ENCODE data around the gene UCKL1.

Gene UCKL1

GRCh38 chr20:63955827-63956663, at the start of gene UCKL1:
TSS of gene UCKL1 (minus strand) at chr20:63956416. CDS start at chr20:63956372, 44 bp downstream.
- TF ChIP-seq, protein P1, sequence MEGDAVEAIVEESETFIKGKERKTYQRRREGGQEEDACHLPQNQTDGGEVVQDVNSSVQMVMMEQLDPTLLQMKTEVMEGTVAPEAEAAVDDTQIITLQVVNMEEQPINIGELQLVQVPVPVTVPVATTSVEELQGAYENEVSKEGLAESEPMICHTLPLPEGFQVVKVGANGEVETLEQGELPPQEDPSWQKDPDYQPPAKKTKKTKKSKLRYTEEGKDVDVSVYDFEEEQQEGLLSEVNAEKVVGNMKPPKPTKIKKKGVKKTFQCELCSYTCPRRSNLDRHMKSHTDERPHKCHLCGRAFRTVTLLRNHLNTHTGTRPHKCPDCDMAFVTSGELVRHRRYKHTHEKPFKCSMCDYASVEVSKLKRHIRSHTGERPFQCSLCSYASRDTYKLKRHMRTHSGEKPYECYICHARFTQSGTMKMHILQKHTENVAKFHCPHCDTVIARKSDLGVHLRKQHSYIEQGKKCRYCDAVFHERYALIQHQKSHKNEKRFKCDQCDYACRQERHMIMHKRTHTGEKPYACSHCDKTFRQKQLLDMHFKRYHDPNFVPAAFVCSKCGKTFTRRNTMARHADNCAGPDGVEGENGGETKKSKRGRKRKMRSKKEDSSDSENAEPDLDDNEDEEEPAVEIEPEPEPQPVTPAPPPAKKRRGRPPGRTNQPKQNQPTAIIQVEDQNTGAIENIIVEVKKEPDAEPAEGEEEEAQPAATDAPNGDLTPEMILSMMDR (IDR thresholded peaks at IDR 0.05; ENCODE audit: control insufficient read depth, insufficient read depth, low read depth, low read length, missing control alignments), result no peak
- peak within 1 kb of the TSS; percentile 82 for H3K4me3 ChIP-seq (ENCODE audit: control insufficient read depth, low read depth, low read length)
- DNase-seq (ENCODE audit: low read depth), result peak; percentile 58

DNA sequence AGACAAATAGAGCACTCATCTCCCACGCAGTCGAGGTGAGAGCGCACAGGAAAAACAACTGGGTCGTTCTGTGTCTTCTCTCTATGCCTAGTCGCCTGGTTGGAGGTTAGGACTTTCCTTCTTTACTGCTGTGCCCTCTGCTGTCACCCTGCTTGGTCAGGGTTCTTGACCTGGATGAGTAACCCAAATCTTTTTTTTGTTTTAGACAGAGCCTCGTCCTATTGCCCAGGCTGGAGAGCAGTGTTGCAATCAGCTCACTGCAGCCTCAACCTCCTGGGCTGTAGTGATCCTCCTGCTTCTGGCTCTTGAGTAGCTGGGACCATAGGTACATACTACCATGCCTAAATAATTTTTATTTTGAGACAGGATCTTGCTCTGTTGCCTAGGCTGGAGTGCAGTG, 49.2 kb upstream of the UCKL1 start:
- TF ChIP-seq, protein P1 (IDR thresholded peaks at IDR 0.05; ENCODE audit: control insufficient read depth, insufficient read depth, low read depth, low read length, missing control alignments), result no peak
- DNase-seq (ENCODE audit: low read depth), result no peak
- no peak overlapping the region for H3K4me3 ChIP-seq (ENCODE audit: control insufficient read depth, low read depth, low read length)

- TF ChIP-seq, protein P1 (IDR thresholded peaks at IDR 0.05; ENCODE audit: control insufficient read depth, insufficient read depth, low read depth, low read length, missing control alignments), result no peak
- DNase-seq (ENCODE audit: low read depth), result no peak
- H3K4me3 ChIP-seq (ENCODE audit: control insufficient read depth, low read depth, low read length), result no peak overlapping the region
These were observed 47.9 kb upstream of the UCKL1 start for GRCh38 chr20:64003960-64004725.

- TF ChIP-seq, protein P1 (IDR thresholded peaks at IDR 0.05; ENCODE audit: control insufficient read depth, insufficient read depth, low read depth, low read length, missing control alignments), result no peak
- no peak for DNase-seq (ENCODE audit: low read depth)
- H3K4me3 ChIP-seq (ENCODE audit: control insufficient read depth, low read depth, low read length), result no peak overlapping the region
These were observed 45.4 kb upstream of the UCKL1 start for GRCh38 chr20:64001607-64002011.

DNA sequence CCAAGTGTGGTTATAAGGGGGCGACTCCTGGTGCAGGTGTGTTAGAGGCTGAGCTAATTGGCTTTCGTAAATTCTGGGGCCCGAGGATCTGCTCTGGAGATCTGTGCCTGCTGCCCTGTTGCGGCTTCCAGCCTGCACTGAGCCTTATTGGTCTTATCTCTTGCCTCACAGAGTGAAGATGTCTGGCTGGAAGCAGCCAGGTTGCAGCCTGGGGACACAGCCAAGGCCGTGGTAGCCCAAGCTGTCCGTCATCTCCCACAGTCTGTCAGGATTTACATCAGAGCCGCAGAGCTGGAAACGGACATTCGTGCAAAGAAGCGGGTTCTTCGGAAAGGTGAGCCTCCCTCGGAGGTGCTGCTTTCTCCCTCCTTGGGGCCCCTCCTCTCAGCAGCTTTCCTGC, 44.7 kb upstream of the UCKL1 start:
- H3K4me3 ChIP-seq (ENCODE audit: control insufficient read depth, low read depth, low read length), result no peak overlapping the region
- DNase-seq (ENCODE audit: low read depth), result no peak
- TF ChIP-seq, protein P1 (IDR thresholded peaks at IDR 0.05; ENCODE audit: control insufficient read depth, insufficient read depth, low read depth, low read length, missing control alignments), result no peak

DNA sequence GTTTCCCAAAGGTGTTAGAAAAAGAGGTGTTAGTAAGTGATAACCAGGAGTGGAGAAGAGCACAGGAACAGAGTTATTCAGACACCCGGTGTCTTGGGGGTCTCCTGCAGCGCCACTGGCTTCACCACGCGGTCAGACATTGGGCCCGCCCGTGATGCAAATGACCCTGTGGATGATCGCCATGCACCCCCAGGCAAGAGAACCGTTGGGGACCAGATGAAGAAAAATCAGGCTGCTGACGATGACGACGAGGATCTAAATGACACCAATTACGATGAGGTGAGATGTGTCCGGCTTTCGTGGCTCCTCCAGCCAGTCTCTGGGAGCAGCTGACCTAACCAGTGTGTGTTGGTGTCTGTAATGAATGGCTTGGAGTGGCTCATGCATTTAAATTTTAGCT, 26.7 kb upstream of the UCKL1 start:
- DNase-seq (ENCODE audit: low read depth), result no peak
- TF ChIP-seq, protein P1 (IDR thresholded peaks at IDR 0.05; ENCODE audit: control insufficient read depth, insufficient read depth, low read depth, low read length, missing control alignments), result no peak
- H3K4me3 ChIP-seq (ENCODE audit: control insufficient read depth, low read depth, low read length), result no peak overlapping the region
